Measurements from ENCODE around the gene CNGB1.

GRCh38 chr16:57876210-57876609 lies 94.7 kb downstream of the CNGB1 start:
- TF ChIP-seq, protein P1, sequence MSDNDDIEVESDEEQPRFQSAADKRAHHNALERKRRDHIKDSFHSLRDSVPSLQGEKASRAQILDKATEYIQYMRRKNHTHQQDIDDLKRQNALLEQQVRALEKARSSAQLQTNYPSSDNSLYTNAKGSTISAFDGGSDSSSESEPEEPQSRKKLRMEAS (IDR thresholded peaks at IDR 0.05; ENCODE audit: low read depth) = no peak
- TF ChIP-seq MXI1 (IDR thresholded peaks at IDR 0.05; ENCODE audit: low read depth, low read length) = no peak
- TF ChIP-seq RAD21 (IDR thresholded peaks at IDR 0.05; ENCODE audit: low read length) = no peak
- TF ChIP-seq, protein P2, sequence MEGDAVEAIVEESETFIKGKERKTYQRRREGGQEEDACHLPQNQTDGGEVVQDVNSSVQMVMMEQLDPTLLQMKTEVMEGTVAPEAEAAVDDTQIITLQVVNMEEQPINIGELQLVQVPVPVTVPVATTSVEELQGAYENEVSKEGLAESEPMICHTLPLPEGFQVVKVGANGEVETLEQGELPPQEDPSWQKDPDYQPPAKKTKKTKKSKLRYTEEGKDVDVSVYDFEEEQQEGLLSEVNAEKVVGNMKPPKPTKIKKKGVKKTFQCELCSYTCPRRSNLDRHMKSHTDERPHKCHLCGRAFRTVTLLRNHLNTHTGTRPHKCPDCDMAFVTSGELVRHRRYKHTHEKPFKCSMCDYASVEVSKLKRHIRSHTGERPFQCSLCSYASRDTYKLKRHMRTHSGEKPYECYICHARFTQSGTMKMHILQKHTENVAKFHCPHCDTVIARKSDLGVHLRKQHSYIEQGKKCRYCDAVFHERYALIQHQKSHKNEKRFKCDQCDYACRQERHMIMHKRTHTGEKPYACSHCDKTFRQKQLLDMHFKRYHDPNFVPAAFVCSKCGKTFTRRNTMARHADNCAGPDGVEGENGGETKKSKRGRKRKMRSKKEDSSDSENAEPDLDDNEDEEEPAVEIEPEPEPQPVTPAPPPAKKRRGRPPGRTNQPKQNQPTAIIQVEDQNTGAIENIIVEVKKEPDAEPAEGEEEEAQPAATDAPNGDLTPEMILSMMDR (IDR thresholded peaks at IDR 0.05) = no peak
- TF ChIP-seq TEAD4 (IDR thresholded peaks at IDR 0.05; ENCODE audit: borderline replicate concordance, insufficient read depth) = no peak
- TF ChIP-seq EP300 (IDR thresholded peaks at IDR 0.05; ENCODE audit: borderline replicate concordance in 1 of 2, low read depth in 1 of 2, low read length in 1 of 2) = no peak
- no peak for TF ChIP-seq JUND (IDR thresholded peaks at IDR 0.05)
- TF ChIP-seq FOSL2 (IDR thresholded peaks at IDR 0.05; ENCODE audit: borderline replicate concordance, low read depth) = no peak
- no peak for TF ChIP-seq POLR2AphosphoS5 (IDR thresholded peaks at IDR 0.05; ENCODE audit: low read depth, low read length)
- no peak for TF ChIP-seq CHD2 (IDR thresholded peaks at IDR 0.05; ENCODE audit: low read length, partially characterized antibody)
- no peak for TF ChIP-seq RXRA (IDR thresholded peaks at IDR 0.05; ENCODE audit: borderline replicate concordance, low read depth)
- no peak for TF ChIP-seq RFX5 (IDR thresholded peaks at IDR 0.05; ENCODE audit: low read length)
- TF ChIP-seq NRF1 (IDR thresholded peaks at IDR 0.05; ENCODE audit: low read depth, low read length) = no peak
- TF ChIP-seq FOXM1 (IDR thresholded peaks at IDR 0.05; ENCODE audit: low read depth) = no peak

Measured in SK-N-SH (cell line).